NCI-H2196 (cell line): ENCODE results near the gene CABYR.
A peak's percentile ranks its signal among the peaks of the same experiment; 100 is the strongest.

Experiments
- DNase-seq: peaks from one replicate; lab custom pipeline; 2025; ENCODE audit not compliant: unreplicated experiment; lab: John Stamatoyannopoulos, UW

Gene CABYR

DNA sequence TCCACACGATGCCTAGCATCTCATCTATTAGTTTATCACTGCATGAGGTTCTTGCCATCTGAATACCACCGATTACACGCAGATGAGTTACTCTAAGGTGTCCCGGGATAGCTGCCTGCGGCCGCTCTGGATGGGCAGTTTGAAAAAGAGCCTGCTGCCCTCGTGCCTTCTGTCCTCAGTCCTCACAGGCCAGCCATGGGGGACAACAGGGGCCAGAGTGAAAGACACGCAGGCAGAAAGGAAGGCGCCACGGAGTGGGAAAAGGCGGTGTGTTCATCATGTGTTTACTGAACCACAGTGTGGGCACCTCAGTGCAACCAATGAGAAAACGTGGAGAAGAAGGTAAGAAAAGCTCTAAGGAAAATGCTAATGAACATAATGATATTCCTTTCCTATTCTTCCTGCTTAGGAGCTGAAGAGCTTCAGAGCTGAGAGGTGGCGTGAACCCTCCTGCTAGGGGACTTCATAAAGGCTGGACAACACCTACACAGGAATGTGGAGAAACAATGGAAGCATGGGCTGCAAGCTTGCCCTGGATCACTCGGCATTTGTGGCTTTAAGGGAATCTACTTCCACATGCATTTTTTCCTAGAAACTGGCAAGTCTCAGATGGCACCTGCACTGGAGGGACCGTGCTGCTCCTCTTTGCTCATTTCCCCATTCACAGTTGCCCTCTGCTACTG lies 50.9 kb downstream of the CABYR start:
- no peak for DNase-seq

DNA sequence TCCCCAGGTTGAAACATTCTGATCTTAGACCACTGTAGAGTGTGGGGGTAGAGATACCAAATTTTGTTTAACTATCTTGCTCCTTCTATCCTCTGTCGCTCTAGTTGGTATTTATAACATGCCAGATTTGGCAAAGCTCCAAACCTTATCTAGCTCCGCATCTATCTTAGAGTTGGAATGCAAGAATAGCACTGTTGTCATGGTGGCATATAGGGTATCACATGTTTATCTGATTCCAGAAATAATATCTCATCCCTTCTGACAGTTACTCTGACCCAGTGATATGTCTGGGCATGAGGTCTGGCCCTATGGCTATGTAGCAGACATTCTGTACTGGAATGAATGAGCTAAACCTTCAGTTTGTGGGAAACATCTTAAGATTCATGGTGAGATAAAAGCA lies 51.7 kb downstream of the CABYR start:
- no peak for DNase-seq

DNA sequence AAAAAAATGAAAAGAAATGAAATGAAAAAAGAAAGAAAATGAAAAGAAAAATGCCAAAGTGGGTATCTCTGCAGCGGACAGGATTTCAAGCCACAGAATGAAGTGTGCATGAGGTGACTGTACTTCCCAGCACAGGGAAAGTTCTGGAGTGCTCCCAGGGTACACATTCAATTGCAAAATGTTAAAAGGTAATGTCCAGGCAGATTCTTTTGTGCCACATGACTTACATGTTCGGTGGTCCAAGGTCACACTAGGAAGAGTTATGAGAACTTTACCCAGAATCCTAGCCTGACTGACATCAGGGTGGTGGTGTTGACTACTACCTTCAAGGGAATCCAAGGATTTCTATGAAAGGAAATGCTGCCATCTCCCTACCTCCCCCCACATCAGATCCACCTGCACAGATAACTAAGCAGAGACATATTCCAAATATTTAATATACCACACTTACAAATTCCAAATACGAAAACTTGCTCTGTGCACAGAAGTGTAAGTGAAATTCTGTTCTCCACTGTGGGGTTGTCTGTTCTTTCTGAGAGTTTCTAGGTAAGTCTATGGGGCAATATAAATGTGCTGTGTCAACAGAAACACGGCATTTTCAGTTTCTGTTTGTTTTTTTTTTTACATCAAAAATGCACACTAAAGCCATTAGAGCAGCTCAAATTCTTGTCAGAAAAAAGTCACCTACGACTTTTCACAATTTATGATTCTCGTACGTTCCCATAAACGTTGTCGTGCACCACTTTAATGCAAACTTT lies 56.6 kb downstream of the CABYR start:
- DNase-seq, result no peak

- no peak for DNase-seq
Measured at GRCh38 chr18:24196764-24197163, 57.9 kb downstream of the CABYR start.

GRCh38 chr18:24197412-24197811 lies 58.5 kb downstream of the CABYR start:
- no peak for DNase-seq

GRCh38 chr18:24198461-24198860 lies 59.6 kb downstream of the CABYR start:
- peak; percentile 19 for DNase-seq

- no peak for DNase-seq
Measured at GRCh38 chr18:24199372-24199962, 60.6 kb downstream of the CABYR start.

- DNase-seq, result no peak
Measured at GRCh38 chr18:24200494-24201290, 61.8 kb downstream of the CABYR start.

- no peak for DNase-seq
Measured at GRCh38 chr18:24201699-24202687, 63.1 kb downstream of the CABYR start.

- no peak for DNase-seq
Measured at GRCh38 chr18:24204904-24205303, 66.0 kb downstream of the CABYR start.

GRCh38 chr18:24208270-24209035 lies 69.6 kb downstream of the CABYR start:
- DNase-seq, result no peak

DNA sequence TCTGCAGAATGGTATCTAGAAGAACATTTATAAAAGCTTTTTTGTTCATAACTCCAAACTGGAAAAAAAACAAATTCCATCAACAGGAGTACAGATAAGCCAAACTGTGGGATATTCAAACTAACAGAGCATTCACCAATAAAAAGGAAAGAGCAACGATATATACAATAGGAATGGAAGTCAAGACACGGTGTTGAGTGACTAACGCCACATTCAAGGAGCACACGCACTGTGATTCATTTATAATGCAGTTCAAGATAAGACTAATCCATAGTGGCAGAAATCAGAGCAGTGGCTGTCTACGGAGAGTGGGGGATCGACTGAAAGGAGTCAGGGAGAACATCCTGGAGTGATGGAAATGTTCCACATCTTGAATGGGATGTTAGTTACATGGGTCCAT lies 70.7 kb downstream of the CABYR start:
- DNase-seq, result no peak
